ENCODE data around the gene MIER1. TPM values are rescaled to one million over a fixed set of nuclear protein-coding genes. Genes with fewer than 3 reads are reported as not detected.

Gene MIER1
- total and polyA plus RNA-seq, 9 of the 15 experiments (the other 6 are each of a cell fraction or from before 2014, with no cell fraction given), result 13.9 to 34.8 (median 21.5) TPM

DNA sequence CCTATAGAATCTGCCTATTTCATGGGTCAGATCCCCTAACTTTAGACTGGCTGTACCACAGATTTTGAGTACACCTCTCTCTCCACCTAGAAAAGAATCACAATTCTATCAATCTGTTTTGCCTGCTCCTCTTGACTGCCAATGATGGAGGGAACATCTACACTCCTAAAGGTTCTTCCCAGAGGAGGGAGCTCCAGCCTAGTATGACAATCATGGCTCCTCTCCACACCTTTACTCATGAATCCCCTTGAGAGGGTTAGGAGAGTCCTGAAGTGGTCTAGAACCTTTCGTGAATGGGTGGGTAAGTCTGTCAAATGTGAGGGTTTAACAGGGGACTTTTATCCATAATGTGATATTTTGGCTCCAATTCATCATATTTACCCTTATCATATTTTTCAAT lies 48.1 kb upstream of the MIER1 start (continued):
- TF ChIP-seq, protein P1, sequence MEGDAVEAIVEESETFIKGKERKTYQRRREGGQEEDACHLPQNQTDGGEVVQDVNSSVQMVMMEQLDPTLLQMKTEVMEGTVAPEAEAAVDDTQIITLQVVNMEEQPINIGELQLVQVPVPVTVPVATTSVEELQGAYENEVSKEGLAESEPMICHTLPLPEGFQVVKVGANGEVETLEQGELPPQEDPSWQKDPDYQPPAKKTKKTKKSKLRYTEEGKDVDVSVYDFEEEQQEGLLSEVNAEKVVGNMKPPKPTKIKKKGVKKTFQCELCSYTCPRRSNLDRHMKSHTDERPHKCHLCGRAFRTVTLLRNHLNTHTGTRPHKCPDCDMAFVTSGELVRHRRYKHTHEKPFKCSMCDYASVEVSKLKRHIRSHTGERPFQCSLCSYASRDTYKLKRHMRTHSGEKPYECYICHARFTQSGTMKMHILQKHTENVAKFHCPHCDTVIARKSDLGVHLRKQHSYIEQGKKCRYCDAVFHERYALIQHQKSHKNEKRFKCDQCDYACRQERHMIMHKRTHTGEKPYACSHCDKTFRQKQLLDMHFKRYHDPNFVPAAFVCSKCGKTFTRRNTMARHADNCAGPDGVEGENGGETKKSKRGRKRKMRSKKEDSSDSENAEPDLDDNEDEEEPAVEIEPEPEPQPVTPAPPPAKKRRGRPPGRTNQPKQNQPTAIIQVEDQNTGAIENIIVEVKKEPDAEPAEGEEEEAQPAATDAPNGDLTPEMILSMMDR (IDR thresholded peaks at IDR 0.05 in 2 of 3, conservative IDR thresholded peaks at IDR 0.05 in 1 of 3; ENCODE audit: insufficient read depth in 2 of 3, low read depth in 1 of 3, low read length in 3 of 3), result peak; percentile 13 to 46 (median 25); a peak in 2 of 6 replicates
- no peak for TF ChIP-seq MCM5 (IDR thresholded peaks at IDR 0.05; ENCODE audit: low read depth)

DNA sequence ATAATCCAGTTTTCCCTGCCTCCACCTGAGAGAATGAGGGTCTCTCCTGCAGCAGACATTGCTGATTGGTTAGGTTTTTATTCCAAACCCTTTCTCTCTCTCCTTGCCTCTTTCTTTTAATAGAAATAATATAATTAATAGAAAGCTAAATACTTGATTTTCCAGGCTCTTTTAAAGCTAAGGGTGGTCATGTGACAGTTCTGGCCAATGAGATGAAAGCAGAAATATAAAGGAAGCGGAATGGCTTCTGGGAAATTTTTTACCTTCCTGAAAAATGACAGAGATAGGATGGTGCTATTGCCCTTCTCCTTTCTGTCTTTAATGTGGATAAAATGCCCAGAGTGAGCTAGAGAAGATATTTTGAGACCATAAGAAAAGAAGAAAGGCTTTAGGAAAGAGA lies 35.8 kb upstream of the MIER1 start:
- in situ Hi-C loops (cut with MboI), result no loop called here
- POLR2A ChIA-PET, result interaction anchor here (0.6 kb wide), 1 partner anchor 13 kb away, joined by 3 read pairs; no protein-coding TSS in a partner anchor
- Histone ChIP-seq H3K27me3 (ENCODE audit: control insufficient read depth in 2 of 2, insufficient read depth in 2 of 2, low read length in 2 of 2) (no peaks in the 10 kb centered on the region), H4K20me1 (replicated peaks; ENCODE audit: control insufficient read depth, insufficient read depth, low read length) (no peaks in the 10 kb centered on the region), H3K4me3 (no peak overlapping the region), H3K9me1 (ENCODE audit: control insufficient read depth, insufficient read depth, low read length) (no peaks in the 10 kb centered on the region), H3K36me3 (ENCODE audit: control insufficient read depth, insufficient read depth, low read length) (no peaks in the 10 kb centered on the region), H3K79me2 (ENCODE audit: control insufficient read depth, insufficient read depth, low read length) (no peaks in the 10 kb centered on the region), H3K9ac (ENCODE audit: insufficient read depth in 1 of 2, low read depth in 2 of 2, low read length in 2 of 2) (no peak overlapping the region), H3K27ac (ENCODE audit: extremely low read depth, low read depth, low read length) (no peak overlapping the region), H3K9me3 (replicated peaks; ENCODE audit: control insufficient read depth, insufficient read depth, low read depth, low read length) (no peaks in the 10 kb centered on the region; the same call in 1 of the 2 replicates), H3K4me2 (ENCODE audit: insufficient read depth, low read length) (no peak overlapping the region), H2AFZ (ENCODE audit: low read depth, low read length) (peak overlapping the region; percentile 44), H3K4me1 (replicated peaks in 1 of 2; ENCODE audit: control insufficient read depth in 2 of 2, insufficient read depth in 2 of 2, low read length in 2 of 2) (no peaks in the 10 kb centered on the region; a peak in 1 of 5 replicates)
- WGBS (ENCODE audit: insufficient coverage, low coverage, missing lambda C conversion rate), result 80% methylated on average over 1 of the region's 1 CpG
- CTCF ChIA-PET (ENCODE audit: low intra/inter-chr PET ratio), result no interaction called here
- no peak for ATAC-seq
- intact Hi-C loops (cut with micrococcal nuclease), result no loop called here
- no TSS peak for BruUV-seq (replicated peaks)
- FAIRE-seq, result no peak
- DNase-seq (ENCODE audit: extremely low read depth in 1 of 4, low spot score in 3 of 4), result peak in 3 of 4 experiments; percentile 19 to 57 (median 53)
- TF ChIP-seq ZNF354B (CRISPR knock-in tag; IDR thresholded peaks at IDR 0.05), result no peak
- no peak for TF ChIP-seq ZNF561 (CRISPR knock-in tag; conservative IDR thresholded peaks at IDR 0.05)
- TF ChIP-seq, protein P2, sequence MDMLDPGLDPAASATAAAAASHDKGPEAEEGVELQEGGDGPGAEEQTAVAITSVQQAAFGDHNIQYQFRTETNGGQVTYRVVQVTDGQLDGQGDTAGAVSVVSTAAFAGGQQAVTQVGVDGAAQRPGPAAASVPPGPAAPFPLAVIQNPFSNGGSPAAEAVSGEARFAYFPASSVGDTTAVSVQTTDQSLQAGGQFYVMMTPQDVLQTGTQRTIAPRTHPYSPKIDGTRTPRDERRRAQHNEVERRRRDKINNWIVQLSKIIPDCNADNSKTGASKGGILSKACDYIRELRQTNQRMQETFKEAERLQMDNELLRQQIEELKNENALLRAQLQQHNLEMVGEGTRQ (CRISPR knock-in tag; IDR thresholded peaks at IDR 0.05), result peak; percentile 29; the same call in 1 of the 2 replicates
- no peak for TF ChIP-seq RBM14 (IDR thresholded peaks at IDR 0.05; ENCODE audit: borderline replicate concordance, insufficient read depth, low read depth, low read length)
- TF ChIP-seq RAD51 (IDR thresholded peaks at IDR 0.05; ENCODE audit: borderline replicate concordance, low read depth), result peak; percentile 59; the same call in 1 of the 2 replicates
- TF ChIP-seq, protein P3, sequence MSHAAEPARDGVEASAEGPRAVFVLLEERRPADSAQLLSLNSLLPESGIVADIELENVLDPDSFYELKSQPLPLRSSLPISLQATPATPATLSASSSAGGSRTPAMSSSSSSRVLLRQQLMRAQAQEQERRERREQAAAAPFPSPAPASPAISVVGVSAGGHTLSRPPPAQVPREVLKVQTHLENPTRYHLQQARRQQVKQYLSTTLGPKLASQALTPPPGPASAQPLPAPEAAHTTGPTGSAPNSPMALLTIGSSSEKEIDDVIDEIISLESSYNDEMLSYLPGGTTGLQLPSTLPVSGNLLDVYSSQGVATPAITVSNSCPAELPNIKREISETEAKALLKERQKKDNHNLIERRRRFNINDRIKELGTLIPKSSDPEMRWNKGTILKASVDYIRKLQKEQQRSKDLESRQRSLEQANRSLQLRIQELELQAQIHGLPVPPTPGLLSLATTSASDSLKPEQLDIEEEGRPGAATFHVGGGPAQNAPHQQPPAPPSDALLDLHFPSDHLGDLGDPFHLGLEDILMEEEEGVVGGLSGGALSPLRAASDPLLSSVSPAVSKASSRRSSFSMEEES (CRISPR knock-in tag; IDR thresholded peaks at IDR 0.05), result peak; percentile 65; the same call in 1 of the 2 replicates
- TF ChIP-seq SIN3A (IDR thresholded peaks at IDR 0.05; ENCODE audit: borderline replicate concordance in 2 of 2, control insufficient read depth in 1 of 2, low read depth in 2 of 2, low read length in 2 of 2), result no peak
- TF ChIP-seq ZNF766 (CRISPR knock-in tag; conservative IDR thresholded peaks at IDR 0.05), result no peak
- TF ChIP-seq, protein P4, sequence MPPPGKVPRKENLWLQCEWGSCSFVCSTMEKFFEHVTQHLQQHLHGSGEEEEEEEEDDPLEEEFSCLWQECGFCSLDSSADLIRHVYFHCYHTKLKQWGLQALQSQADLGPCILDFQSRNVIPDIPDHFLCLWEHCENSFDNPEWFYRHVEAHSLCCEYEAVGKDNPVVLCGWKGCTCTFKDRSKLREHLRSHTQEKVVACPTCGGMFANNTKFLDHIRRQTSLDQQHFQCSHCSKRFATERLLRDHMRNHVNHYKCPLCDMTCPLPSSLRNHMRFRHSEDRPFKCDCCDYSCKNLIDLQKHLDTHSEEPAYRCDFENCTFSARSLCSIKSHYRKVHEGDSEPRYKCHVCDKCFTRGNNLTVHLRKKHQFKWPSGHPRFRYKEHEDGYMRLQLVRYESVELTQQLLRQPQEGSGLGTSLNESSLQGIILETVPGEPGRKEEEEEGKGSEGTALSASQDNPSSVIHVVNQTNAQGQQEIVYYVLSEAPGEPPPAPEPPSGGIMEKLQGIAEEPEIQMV (tag; conservative IDR thresholded peaks at IDR 0.05; ENCODE audit: low read depth), result no peak
- TF ChIP-seq, protein P5, sequence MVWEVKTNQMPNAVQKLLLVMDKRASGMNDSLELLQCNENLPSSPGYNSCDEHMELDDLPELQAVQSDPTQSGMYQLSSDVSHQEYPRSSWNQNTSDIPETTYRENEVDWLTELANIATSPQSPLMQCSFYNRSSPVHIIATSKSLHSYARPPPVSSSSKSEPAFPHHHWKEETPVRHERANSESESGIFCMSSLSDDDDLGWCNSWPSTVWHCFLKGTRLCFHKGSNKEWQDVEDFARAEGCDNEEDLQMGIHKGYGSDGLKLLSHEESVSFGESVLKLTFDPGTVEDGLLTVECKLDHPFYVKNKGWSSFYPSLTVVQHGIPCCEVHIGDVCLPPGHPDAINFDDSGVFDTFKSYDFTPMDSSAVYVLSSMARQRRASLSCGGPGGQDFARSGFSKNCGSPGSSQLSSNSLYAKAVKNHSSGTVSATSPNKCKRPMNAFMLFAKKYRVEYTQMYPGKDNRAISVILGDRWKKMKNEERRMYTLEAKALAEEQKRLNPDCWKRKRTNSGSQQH (CRISPR knock-in tag; IDR thresholded peaks at IDR 0.05), result no peak
- TF ChIP-seq PHF20 (IDR thresholded peaks at IDR 0.05; ENCODE audit: partially characterized antibody), result no peak

All from K562 (cell line).